HG03571 (cell line): ENCODE results near the gene CASZ1.

Experiments used
- ATAC-seq: cut with Tn5 transposase; IDR thresholded peaks from one replicate; pipeline ENCODE4 v1.9.1; 2021; ENCODE audit not compliant: unreplicated experiment

Gene CASZ1

GRCh38 chr1:10776190-10776905 is 20.1 kb downstream of the CASZ1 start:
- ATAC-seq = no peak

GRCh38 chr1:10775763-10776162 is 20.7 kb downstream of the CASZ1 start:
- no peak for ATAC-seq

GRCh38 chr1:10774615-10775310 is 21.7 kb downstream of the CASZ1 start:
- no peak for ATAC-seq

- no peak for ATAC-seq
Observed at GRCh38 chr1:10773851-10774614, 22.4 kb downstream of the CASZ1 start.

- ATAC-seq = no peak
Observed at GRCh38 chr1:10773376-10773775, 23.1 kb downstream of the CASZ1 start.

- no peak for ATAC-seq
Observed at GRCh38 chr1:10772711-10773110, 23.7 kb downstream of the CASZ1 start.

- ATAC-seq = no peak
Observed at GRCh38 chr1:10771789-10772188, 24.7 kb downstream of the CASZ1 start.

GRCh38 chr1:10768552-10768951 is 27.9 kb downstream of the CASZ1 start:
- ATAC-seq = no peak

- no peak for ATAC-seq
Observed at GRCh38 chr1:10767282-10767681, 29.2 kb downstream of the CASZ1 start.

- no peak for ATAC-seq
Observed at GRCh38 chr1:10765734-10766478, 30.5 kb downstream of the CASZ1 start.

- ATAC-seq = no peak
Observed at GRCh38 chr1:10765304-10765703, 31.1 kb downstream of the CASZ1 start.

- no peak for ATAC-seq
Observed at GRCh38 chr1:10764296-10764798, 32.1 kb downstream of the CASZ1 start.

- ATAC-seq = no peak
Observed at GRCh38 chr1:10762875-10763274, 33.6 kb downstream of the CASZ1 start.

GRCh38 chr1:10762153-10762523 is 34.3 kb downstream of the CASZ1 start:
- no peak for ATAC-seq

- no peak for ATAC-seq
Observed at GRCh38 chr1:10761503-10762152, 34.8 kb downstream of the CASZ1 start.

GRCh38 chr1:10760566-10761502 is 35.6 kb downstream of the CASZ1 start:
- no peak for ATAC-seq

GRCh38 chr1:10759413-10760200 is 36.8 kb downstream of the CASZ1 start:
- no peak for ATAC-seq

GRCh38 chr1:10756842-10757241 is 39.6 kb downstream of the CASZ1 start:
- no peak for ATAC-seq
